MM.1S (cell line): Measurements from ENCODE around the gene KCNJ12.
"Not testable (repeated sequence)": the region's sequence is repeated elsewhere in the genome, so short reads cannot be mapped to it uniquely, and the experiment has no call there.

Source experiments
- DNase-seq: peaks from one replicate; pipeline ENCODE4 v3.0.0-alpha.2; 2015
- H2AFZ ChIP-seq: fragments of 300-600 bp; sonication (generic); 2 replicates; pipeline ENCODE4 v1.6.0; 2016; ENCODE audit warnings: antibody characterized with exemption, low read length
- H3F3A ChIP-seq: fragments of 300-600 bp; sonication (generic); 2 replicates; pipeline ENCODE4 v1.6.1; 2016; ENCODE audit warnings: mild to moderate bottlenecking, antibody characterized with exemption, low read length, moderate library complexity, mixed read lengths; ENCODE audit not compliant: insufficient read depth
- H3K27ac ChIP-seq: fragments of 300-600 bp; sonication (generic); 2 replicates; pipeline ENCODE4 v1.5.1; 2016; ENCODE audit warnings: mild to moderate bottlenecking, low read length
- H3K27me3 ChIP-seq: fragments of 300-600 bp; sonication (generic); replicated peaks from 2 replicates; pipeline ENCODE4 v1.6.0; 2016; ENCODE audit warnings: low read length; ENCODE audit not compliant: insufficient read depth
- H3K36me3 ChIP-seq: fragments of 300-600 bp; sonication (generic); replicated peaks from 2 replicates; pipeline ENCODE4 v1.6.1; 2016; ENCODE audit warnings: mild to moderate bottlenecking, low read length, mixed read lengths; ENCODE audit not compliant: insufficient read depth
- H3K4me1 ChIP-seq: fragments of 300-600 bp; sonication (generic); 2 replicates; pipeline ENCODE4 v1.6.1; 2016; ENCODE audit warnings: low read length, mixed read lengths
- H3K4me2 ChIP-seq: fragments of 300-600 bp; sonication (generic); 2 replicates; pipeline ENCODE4 v1.6.0; 2016; ENCODE audit warnings: low read depth, low read length
- H3K4me3 ChIP-seq: fragments of 300-600 bp; sonication (generic); 2 replicates; pipeline ENCODE4 v1.5.1; 2016; ENCODE audit warnings: low read length, mixed read lengths
- H3K79me2 ChIP-seq: fragments of 300-600 bp; sonication (generic); 2 replicates; pipeline ENCODE4 v1.6.1; 2016; ENCODE audit warnings: mixed run types, low read length, mixed read lengths
- H3K9ac ChIP-seq: fragments of 300-600 bp; sonication (generic); 2 replicates; pipeline ENCODE4 v1.6.1; 2016; ENCODE audit warnings: low read length, mixed read lengths
- H3K9me2 ChIP-seq: fragments of 300-600 bp; sonication (generic); replicated peaks from 2 replicates; pipeline ENCODE4 v1.6.1; 2016; ENCODE audit warnings: mild to moderate bottlenecking, low read length, mixed read lengths; ENCODE audit not compliant: insufficient read depth
- H3K9me3 ChIP-seq: fragments of 300-600 bp; sonication (generic); replicated peaks from 2 replicates; pipeline ENCODE4 v1.6.1; 2016; ENCODE audit warnings: mild to moderate bottlenecking, low read length, mixed read lengths; ENCODE audit not compliant: insufficient read depth
- H4K20me1 ChIP-seq: fragments of 300-600 bp; sonication (generic); 2 replicates; pipeline ENCODE4 v1.6.1; 2016; ENCODE audit warnings: mild to moderate bottlenecking, low read length, moderate library complexity, mixed read lengths; ENCODE audit not compliant: insufficient read depth

The KCNJ12 gene

DNA sequence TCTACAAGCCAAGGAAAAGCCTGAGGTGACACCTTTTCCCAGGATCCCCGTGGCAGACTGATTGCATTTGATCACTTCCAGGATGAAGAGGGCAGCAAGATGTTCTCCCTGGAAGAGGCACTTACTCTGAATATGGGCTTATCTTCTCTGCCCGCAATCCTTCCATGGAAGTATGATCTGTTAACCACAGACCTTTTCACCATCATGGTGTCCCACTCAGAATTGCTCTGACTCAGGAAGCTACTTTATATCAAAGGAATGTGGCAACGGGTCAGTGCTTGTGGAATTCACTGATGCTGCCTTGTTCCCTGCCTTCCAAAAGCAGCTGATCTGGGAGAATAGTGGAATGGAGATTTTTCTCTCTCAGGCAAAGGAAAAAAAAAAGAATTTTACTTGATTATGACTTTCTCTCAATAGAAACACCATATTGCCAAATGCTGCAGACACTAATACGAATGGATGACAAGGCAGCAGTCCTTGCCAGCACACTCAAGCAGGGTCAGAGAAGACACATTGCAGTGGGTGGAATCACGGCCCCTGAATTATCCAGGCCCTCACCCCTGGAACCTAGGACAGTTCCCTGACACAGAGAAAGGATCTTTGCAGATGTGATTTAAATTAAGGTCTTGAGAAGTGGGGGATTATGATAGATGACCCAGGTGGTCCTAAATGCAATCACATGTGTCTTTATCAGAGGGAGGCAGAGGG lies 53.9 kb downstream of the KCNJ12 start:
- not testable (repeated sequence) for H3K4me2 ChIP-seq, H3K4me3 ChIP-seq, H3K36me3 ChIP-seq, H3K79me2 ChIP-seq, H3K4me1 ChIP-seq, H2AFZ ChIP-seq, H3K27me3 ChIP-seq, DNase-seq, H3F3A ChIP-seq, H3K9me3 ChIP-seq, H4K20me1 ChIP-seq, H3K9ac ChIP-seq, H3K27ac ChIP-seq, H3K9me2 ChIP-seq

DNA sequence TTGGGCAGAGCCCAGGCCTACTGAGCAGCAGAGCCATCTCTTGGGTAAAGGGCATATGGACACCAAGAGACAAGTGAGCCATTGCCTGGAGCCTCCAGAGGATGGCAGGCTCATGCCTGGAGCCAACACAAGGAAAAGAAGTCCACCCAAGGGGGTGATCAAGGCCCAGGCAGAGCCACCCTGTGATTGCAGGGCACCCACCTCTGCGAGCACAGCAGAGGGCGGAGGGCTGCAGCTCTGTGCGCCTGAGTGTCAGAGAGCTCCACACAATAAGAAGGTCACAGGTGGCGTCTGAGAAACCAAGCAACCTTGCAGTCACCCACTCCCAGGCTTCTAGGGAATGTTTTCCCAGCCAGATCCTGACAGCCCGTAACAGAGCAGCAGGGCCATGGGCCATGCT lies 57.8 kb downstream of the KCNJ12 start:
- H3K4me2 ChIP-seq, H3K4me3 ChIP-seq, H3K79me2 ChIP-seq, DNase-seq, H3K27me3 ChIP-seq, H3F3A ChIP-seq, H3K4me1 ChIP-seq, H3K36me3 ChIP-seq, H3K9ac ChIP-seq, H2AFZ ChIP-seq, H4K20me1 ChIP-seq, H3K27ac ChIP-seq, H3K9me3 ChIP-seq, H3K9me2 ChIP-seq: not testable (repeated sequence)

DNA sequence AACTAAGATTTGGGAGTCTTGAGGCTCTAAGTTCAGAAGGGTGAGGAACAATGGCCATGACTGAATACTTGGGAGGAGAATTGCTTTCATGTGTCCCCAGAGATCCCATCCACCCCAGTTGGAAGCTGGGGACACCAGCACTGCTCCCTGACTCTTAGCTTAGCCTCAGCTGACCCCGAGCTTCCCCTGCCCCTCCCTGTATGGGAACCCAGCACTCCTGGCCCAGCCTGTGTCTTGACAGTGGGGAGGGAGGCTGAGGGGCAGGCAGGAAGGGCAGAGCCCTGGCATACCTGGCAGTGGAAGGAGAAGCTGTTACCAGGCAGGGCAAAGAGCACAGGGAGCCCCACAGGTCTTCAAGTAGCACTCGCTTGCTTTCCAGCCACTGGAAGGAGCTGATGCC lies 58.8 kb downstream of the KCNJ12 start:
- not testable (repeated sequence) for H3K4me2 ChIP-seq, H2AFZ ChIP-seq, H3K27ac ChIP-seq, H4K20me1 ChIP-seq, H3K4me3 ChIP-seq, DNase-seq, H3F3A ChIP-seq, H3K4me1 ChIP-seq, H3K27me3 ChIP-seq, H3K9ac ChIP-seq, H3K9me2 ChIP-seq, H3K36me3 ChIP-seq, H3K79me2 ChIP-seq, H3K9me3 ChIP-seq

DNA sequence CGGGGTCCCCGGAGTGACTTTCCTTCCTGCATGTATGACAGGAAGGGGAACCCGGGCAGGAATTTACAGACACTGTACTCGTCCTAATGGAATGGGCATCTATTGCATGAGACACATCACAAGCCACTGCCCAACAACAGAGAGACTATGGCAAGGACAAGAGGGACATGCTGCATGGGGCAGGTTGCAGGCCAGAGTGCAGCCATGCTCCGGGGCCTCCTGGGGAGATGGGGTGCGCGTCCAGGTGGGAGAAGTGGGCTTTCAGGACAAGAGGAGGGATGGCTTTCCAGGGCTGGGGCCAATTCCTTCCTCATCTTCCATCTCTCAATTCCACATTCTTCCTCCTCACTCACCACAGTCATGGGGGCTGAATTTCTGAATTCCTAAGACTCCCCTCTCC lies 60.3 kb downstream of the KCNJ12 start:
- H4K20me1 ChIP-seq, H2AFZ ChIP-seq, H3K4me3 ChIP-seq, H3K27me3 ChIP-seq, H3K9ac ChIP-seq, H3K4me1 ChIP-seq, H3K79me2 ChIP-seq, H3F3A ChIP-seq, DNase-seq, H3K9me3 ChIP-seq, H3K36me3 ChIP-seq, H3K9me2 ChIP-seq, H3K27ac ChIP-seq, H3K4me2 ChIP-seq: not testable (repeated sequence)

DNA sequence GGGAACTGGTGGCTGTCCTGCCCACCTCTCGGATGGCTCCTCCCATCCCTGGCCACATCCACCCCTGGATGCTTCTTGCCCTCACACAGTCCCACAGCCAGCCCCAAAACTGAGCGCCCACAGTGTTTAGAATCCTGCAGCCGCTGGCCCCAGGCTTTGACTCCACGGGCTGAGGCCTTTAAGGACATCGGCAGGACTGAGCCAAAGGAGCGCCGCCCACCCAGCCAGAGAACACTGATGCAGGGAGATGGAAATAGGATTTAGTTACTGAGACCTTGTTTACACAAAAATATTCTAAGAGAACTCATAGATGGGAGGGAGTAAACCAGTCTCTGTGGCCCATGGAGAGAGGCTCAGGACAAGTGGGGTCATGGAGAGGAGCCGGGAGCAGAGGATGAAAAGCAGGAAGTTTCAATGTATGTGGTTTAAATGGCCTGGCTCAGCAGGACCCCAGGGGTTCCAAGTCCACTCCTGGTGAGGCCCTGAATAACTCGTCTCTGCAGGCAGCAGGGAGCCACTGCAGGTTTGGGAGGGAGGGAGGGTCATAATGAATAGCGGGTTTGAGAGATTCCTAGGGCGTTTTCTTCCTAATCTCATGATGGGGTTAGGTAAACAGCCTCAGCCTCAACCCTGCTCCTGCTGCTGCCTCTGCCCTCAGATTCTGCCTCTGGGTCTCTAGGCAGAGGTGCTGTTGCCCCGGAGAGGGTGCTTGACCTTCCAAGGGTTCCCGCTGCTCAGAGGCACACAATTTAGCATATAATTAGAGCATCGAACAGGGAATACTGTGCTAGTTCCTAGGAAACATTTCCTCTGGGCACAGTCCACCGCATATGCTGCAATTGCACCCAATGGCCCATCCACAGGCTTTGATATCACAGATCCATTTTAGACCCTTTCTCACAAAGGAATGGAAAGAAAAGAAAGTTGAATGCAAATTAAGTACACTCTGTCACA lies 61.0 kb downstream of the KCNJ12 start:
- not testable (repeated sequence) for H3K9ac ChIP-seq, H3K4me2 ChIP-seq, H3F3A ChIP-seq, H3K9me3 ChIP-seq, H3K27me3 ChIP-seq, H4K20me1 ChIP-seq, H3K36me3 ChIP-seq, H3K9me2 ChIP-seq, DNase-seq, H3K79me2 ChIP-seq, H3K27ac ChIP-seq, H2AFZ ChIP-seq, H3K4me1 ChIP-seq, H3K4me3 ChIP-seq

DNA sequence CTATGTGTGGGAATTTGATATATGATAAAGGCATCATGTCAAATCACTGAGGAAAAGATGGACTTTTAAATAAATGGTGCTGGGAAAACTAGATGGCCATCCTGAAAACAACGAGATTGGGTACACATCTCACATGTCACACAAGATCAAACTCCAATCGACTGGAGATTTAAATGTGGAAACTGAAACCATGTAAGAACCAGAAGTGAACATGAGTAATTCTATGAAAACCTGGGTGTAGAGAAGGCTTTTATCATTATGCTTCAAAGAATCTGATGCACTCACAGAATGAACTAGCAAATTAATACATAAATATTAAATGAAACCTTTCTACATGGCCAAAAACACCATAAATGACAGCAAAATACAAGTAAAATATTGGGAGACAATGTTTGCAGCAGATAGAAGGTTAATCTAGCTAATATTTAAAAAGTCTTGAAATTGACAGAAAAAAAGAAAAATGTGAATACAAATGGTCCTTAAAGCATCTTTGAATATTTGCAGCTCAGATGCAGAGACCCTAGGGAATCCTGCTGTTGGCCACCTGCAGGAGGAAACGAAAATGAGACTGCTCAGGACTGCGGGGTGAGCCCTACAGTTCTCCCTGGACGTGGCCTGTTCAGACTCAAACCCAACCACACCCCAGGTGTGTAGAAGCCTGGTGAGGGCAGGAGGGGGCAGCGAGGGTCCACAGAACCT lies 62.3 kb downstream of the KCNJ12 start:
- not testable (repeated sequence) for H3K9me2 ChIP-seq, H3F3A ChIP-seq, H3K4me2 ChIP-seq, H3K9ac ChIP-seq, H3K9me3 ChIP-seq, H3K27me3 ChIP-seq, H3K36me3 ChIP-seq, H2AFZ ChIP-seq, H3K4me1 ChIP-seq, H3K4me3 ChIP-seq, DNase-seq, H3K27ac ChIP-seq, H4K20me1 ChIP-seq, H3K79me2 ChIP-seq

DNA sequence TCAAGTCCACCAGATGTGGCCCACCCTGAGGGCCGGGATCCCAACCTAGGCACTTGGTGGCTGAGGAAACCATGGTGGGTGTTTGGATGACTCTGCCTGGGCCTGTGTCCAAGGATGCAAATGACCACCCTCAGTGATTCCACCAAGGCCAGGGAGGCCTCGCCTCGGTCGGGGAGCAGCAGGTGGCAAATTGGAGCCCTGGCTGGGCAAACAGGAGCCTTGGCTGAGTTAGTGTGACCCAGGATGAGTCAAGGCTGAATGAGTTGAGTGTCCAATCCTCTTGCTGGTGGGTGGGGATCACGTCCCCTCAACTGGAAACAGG lies 62.8 kb downstream of the KCNJ12 start:
- not testable (repeated sequence) for H2AFZ ChIP-seq, H3K36me3 ChIP-seq, H3K9ac ChIP-seq, H3K4me3 ChIP-seq, DNase-seq, H3K4me2 ChIP-seq, H3K4me1 ChIP-seq, H3K27me3 ChIP-seq, H3K9me2 ChIP-seq, H3K79me2 ChIP-seq, H4K20me1 ChIP-seq, H3K27ac ChIP-seq, H3K9me3 ChIP-seq, H3F3A ChIP-seq
